ENCODE measurements around the gene CHRDL1. TPM values are rescaled to one million over a fixed set of nuclear protein-coding genes. Genes with fewer than 3 reads are reported as not detected.

CHRDL1 gene
- polyA plus RNA-seq, 1 of the 3 experiments (the other 2 are of a cell fraction): 0.64 TPM

DNA sequence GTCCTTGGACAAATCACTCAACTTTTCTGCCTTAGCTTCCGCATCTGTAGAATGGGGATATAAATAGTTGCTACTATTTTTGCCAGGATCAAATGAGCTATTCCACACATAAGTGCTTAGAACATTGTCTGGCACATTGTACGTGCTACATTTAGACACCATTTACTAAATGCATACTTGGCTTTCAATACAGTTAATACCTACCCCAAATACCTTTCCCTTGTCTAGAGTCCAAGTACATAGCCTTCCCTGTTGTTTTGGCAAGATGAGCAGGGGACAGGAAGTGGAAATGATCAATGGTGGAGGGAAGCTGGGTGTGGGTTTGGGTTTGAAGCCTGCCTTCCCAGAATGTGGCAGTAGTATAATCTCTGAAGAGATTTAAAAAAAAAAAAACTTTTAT is 82.0 kb downstream of the CHRDL1 start (continued):
- TF ChIP-seq, protein P1, sequence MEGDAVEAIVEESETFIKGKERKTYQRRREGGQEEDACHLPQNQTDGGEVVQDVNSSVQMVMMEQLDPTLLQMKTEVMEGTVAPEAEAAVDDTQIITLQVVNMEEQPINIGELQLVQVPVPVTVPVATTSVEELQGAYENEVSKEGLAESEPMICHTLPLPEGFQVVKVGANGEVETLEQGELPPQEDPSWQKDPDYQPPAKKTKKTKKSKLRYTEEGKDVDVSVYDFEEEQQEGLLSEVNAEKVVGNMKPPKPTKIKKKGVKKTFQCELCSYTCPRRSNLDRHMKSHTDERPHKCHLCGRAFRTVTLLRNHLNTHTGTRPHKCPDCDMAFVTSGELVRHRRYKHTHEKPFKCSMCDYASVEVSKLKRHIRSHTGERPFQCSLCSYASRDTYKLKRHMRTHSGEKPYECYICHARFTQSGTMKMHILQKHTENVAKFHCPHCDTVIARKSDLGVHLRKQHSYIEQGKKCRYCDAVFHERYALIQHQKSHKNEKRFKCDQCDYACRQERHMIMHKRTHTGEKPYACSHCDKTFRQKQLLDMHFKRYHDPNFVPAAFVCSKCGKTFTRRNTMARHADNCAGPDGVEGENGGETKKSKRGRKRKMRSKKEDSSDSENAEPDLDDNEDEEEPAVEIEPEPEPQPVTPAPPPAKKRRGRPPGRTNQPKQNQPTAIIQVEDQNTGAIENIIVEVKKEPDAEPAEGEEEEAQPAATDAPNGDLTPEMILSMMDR (IDR thresholded peaks at IDR 0.05): no peak
- TF ChIP-seq JUND (IDR thresholded peaks at IDR 0.05): no peak
- no peak for TF ChIP-seq RXRA (IDR thresholded peaks at IDR 0.05; ENCODE audit: borderline replicate concordance, low read depth)
- TF ChIP-seq TAF1 (IDR thresholded peaks at IDR 0.05; ENCODE audit: borderline replicate concordance, low read depth, low read length): no peak

DNA sequence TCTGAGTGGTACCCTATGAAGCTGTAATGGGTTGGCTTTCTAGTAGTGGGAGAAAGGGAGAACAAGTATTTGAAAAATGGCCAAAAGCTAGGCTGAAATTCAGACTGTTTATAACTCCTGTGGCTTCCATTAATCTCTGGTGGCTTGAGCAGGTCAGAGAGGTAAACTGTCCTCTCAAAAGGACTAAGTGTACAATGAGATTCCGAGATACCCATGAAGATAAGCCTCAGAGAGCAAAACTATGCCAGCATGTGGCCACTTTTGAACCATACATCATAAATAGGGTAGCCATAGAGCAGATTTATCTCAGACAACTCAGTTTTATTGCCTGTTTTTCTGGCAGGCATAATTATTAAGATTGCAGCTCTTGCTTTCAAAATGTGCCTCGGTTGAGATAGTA is 89.2 kb downstream of the CHRDL1 start:
- H3K79me2 ChIP-seq (ENCODE audit: insufficient read depth): no peaks in the 10 kb centered on the region
- TF ChIP-seq JUND (IDR thresholded peaks at IDR 0.05) (no peak), TEAD4 (IDR thresholded peaks at IDR 0.05; ENCODE audit: borderline replicate concordance, insufficient read depth) (no peak), SMC3 (IDR thresholded peaks at IDR 0.05; ENCODE audit: low read depth, low read length) (no peak), EZH2phosphoT487 (IDR thresholded peaks at IDR 0.05; ENCODE audit: borderline replicate concordance, low read depth) (no peak), RFX5 (IDR thresholded peaks at IDR 0.05; ENCODE audit: low read length) (no peak), CHD2 (IDR thresholded peaks at IDR 0.05; ENCODE audit: low read length, partially characterized antibody) (no peak), RXRA (IDR thresholded peaks at IDR 0.05; ENCODE audit: borderline replicate concordance, low read depth) (no peak), ELF1 (IDR thresholded peaks at IDR 0.05) (no peak), GATA2 (CRISPR knock-in tag; IDR thresholded peaks at IDR 0.05) (no peak), EP300 (IDR thresholded peaks at IDR 0.05; ENCODE audit: borderline replicate concordance in 1 of 2, low read depth in 1 of 2, low read length in 1 of 2) (no peak), RAD21 (IDR thresholded peaks at IDR 0.05; ENCODE audit: low read length) (no peak), FOXM1 (IDR thresholded peaks at IDR 0.05; ENCODE audit: low read depth) (no peak), TAF1 (IDR thresholded peaks at IDR 0.05; ENCODE audit: borderline replicate concordance, low read depth, low read length) (no peak), TCF12 (IDR thresholded peaks at IDR 0.05) (no peak), NRF1 (IDR thresholded peaks at IDR 0.05; ENCODE audit: low read depth, low read length) (no peak), POLR2AphosphoS5 (IDR thresholded peaks at IDR 0.05; ENCODE audit: low read depth, low read length) (no peak), RCOR1 (IDR thresholded peaks at IDR 0.05; ENCODE audit: low read length) (no peak)
- TF ChIP-seq, protein P2, sequence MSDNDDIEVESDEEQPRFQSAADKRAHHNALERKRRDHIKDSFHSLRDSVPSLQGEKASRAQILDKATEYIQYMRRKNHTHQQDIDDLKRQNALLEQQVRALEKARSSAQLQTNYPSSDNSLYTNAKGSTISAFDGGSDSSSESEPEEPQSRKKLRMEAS (IDR thresholded peaks at IDR 0.05; ENCODE audit: low read depth): no peak
- TF ChIP-seq, protein P3, sequence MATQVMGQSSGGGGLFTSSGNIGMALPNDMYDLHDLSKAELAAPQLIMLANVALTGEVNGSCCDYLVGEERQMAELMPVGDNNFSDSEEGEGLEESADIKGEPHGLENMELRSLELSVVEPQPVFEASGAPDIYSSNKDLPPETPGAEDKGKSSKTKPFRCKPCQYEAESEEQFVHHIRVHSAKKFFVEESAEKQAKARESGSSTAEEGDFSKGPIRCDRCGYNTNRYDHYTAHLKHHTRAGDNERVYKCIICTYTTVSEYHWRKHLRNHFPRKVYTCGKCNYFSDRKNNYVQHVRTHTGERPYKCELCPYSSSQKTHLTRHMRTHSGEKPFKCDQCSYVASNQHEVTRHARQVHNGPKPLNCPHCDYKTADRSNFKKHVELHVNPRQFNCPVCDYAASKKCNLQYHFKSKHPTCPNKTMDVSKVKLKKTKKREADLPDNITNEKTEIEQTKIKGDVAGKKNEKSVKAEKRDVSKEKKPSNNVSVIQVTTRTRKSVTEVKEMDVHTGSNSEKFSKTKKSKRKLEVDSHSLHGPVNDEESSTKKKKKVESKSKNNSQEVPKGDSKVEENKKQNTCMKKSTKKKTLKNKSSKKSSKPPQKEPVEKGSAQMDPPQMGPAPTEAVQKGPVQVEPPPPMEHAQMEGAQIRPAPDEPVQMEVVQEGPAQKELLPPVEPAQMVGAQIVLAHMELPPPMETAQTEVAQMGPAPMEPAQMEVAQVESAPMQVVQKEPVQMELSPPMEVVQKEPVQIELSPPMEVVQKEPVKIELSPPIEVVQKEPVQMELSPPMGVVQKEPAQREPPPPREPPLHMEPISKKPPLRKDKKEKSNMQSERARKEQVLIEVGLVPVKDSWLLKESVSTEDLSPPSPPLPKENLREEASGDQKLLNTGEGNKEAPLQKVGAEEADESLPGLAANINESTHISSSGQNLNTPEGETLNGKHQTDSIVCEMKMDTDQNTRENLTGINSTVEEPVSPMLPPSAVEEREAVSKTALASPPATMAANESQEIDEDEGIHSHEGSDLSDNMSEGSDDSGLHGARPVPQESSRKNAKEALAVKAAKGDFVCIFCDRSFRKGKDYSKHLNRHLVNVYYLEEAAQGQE (IDR thresholded peaks at IDR 0.05; ENCODE audit: low read depth, low read length): no peak
- TF ChIP-seq, protein P4, sequence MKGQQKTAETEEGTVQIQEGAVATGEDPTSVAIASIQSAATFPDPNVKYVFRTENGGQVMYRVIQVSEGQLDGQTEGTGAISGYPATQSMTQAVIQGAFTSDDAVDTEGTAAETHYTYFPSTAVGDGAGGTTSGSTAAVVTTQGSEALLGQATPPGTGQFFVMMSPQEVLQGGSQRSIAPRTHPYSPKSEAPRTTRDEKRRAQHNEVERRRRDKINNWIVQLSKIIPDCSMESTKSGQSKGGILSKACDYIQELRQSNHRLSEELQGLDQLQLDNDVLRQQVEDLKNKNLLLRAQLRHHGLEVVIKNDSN (IDR thresholded peaks at IDR 0.05; ENCODE audit: borderline replicate concordance, low read depth): no peak
- H3K4me3 ChIP-seq (ENCODE audit: low read depth in 2 of 2, low read length in 1 of 2): no peak overlapping the region
- no peak overlapping the region for H2AFZ ChIP-seq (ENCODE audit: low read depth)
- H3K9ac ChIP-seq: no peak overlapping the region
- WGBS (ENCODE audit: low lambda C conversion rate): 7% methylated on average over 2 of the region's 2 CpGs
- no peak overlapping the region for H3K27ac ChIP-seq (ENCODE audit: low read depth in 2 of 2, low read length in 1 of 2)
- no peaks in the 10 kb centered on the region for H4K20me1 ChIP-seq (ENCODE audit: insufficient read depth)
- DNase-seq: no peak
- ChIA-PET POLR2A (no interaction called here), CTCF (no interaction called here)
- no peaks in the 10 kb centered on the region for H3F3A ChIP-seq (replicated peaks; ENCODE audit: insufficient read depth)
- no peaks in the 10 kb centered on the region for H3K4me1 ChIP-seq (ENCODE audit: control insufficient read depth in 1 of 2, insufficient read depth in 2 of 2, low read depth in 1 of 2, low read length in 1 of 2)
- no peaks in the 10 kb centered on the region for H3K9me2 ChIP-seq
- H3K27me3 ChIP-seq (ENCODE audit: insufficient read depth): 0 out of 2 replicates have a peak, but pooled peaks cover 10% of the 10 kb centered on the region
- no peaks in the 10 kb centered on the region for H3K9me3 ChIP-seq
- no peaks in the 10 kb centered on the region for H3K36me3 ChIP-seq (replicated peaks in 1 of 2; ENCODE audit: control insufficient read depth in 1 of 2, insufficient read depth in 2 of 2, low read length in 1 of 2)
- no peak overlapping the region for H3K4me2 ChIP-seq
